GM06990 (cell line): Measurements from ENCODE around the gene SCYL1.

Experiments used
- DNase-seq: peaks from one replicate; pipeline ENCODE4 v3.0.0-alpha.2; 2011; ENCODE audit not compliant: insufficient read length; ENCODE audit errors: extremely low read depth
- H3K27me3 ChIP-seq: replicated peaks from 2 replicates; pipeline ENCODE4 v1.6.0; 2011; ENCODE audit warnings: low read length; ENCODE audit not compliant: control insufficient read depth, insufficient read depth
- H3K36me3 ChIP-seq: 2 replicates; pipeline ENCODE4 v1.5.1; 2011; ENCODE audit warnings: low read length; ENCODE audit not compliant: control insufficient read depth, insufficient read depth
- H3K4me3 ChIP-seq: replicated peaks from 2 replicates; pipeline ENCODE4 v1.5.1; 2011; ENCODE audit warnings: low read depth, mild to moderate bottlenecking, control low read depth, low read length
- CTCF ChIP-seq: IDR thresholded peaks from 2 replicates; pipeline ENCODE4 v1.5.1; 2011; ENCODE audit warnings: low read length, control low read depth, mild to moderate bottlenecking, inconsistent platforms; ENCODE audit not compliant: insufficient read depth, poor library complexity, severe bottlenecking

Gene SCYL1

GRCh38 chr11:65542738-65543390, 18.0 kb downstream of the SCYL1 start:
- Histone ChIP-seq H3K27me3 (no peaks in the 10 kb centered on the region), H3K4me3 (no peak overlapping the region), H3K36me3 (peaks cover 5% of the 10 kb centered on the region)
- no peak for DNase-seq
- TF ChIP-seq CTCF = no peak

DNA sequence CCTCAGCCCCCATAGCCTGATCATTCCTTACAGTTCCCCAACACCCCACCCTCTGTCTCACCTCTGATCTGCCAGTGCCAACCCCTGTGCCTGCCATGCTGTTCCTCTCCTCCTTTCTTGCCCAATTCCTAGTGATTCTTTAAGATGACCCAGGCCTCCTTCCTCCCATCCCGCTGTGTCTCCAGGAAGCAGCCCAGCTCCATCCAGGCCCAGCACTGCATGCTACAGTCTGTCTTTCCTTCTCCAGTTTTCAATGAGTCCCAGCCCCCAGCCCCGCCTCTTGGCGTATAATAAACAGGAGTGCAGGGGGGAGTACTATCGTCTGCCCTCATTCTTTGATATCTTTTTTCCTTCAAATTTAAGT, 21.0 kb downstream of the SCYL1 start:
- DNase-seq = no peak
- TF ChIP-seq CTCF = no peak
- Histone ChIP-seq H3K27me3 (no peaks in the 10 kb centered on the region), H3K36me3 (no peaks in the 10 kb centered on the region), H3K4me3 (peak overlapping the region; percentile 62)

GRCh38 chr11:65546217-65546958, 21.5 kb downstream of the SCYL1 start:
- peak overlapping the region; percentile 62 for H3K4me3 ChIP-seq
- peak; percentile 92 for DNase-seq
- H3K36me3 ChIP-seq = no peaks in the 10 kb centered on the region
- TF ChIP-seq CTCF = no peak
- no peaks in the 10 kb centered on the region for H3K27me3 ChIP-seq

DNA sequence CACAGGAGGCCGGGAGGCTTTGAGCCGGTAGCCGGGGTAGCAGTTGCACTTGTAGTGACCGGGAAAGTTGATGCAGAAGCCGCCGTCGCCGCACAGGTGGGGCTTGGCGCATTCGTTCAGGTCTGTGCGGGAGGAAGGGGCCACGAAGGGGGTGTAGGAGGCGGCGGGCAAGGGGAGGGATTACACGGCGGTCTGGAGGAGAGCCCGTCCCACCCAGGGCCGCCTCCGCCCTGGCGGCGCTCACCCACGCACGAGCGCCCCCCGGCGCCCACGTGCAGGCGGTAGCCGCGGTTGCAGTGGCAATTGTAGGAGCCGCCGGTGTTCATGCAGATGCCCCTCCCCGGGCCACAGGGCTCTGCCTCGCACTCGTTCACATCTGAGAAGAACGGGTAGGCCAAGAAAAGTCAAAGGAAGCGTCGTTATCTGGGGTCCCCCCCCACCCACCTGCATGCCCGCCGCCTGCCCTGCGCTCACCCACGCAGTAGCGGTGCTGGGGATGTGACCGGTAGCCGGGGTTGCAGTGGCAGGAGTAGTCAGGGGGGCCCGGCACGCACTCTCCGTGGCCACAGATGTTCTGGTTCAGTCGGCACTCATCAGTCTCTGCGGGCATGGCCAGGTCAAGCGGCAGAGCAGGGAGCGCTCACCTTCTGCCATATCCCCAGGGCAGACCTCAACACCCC, 22.7 kb downstream of the SCYL1 start:
- H3K36me3 ChIP-seq = no peaks in the 10 kb centered on the region
- no peak overlapping the region for H3K4me3 ChIP-seq
- no peaks in the 10 kb centered on the region for H3K27me3 ChIP-seq
- DNase-seq = no peak
- no peak for TF ChIP-seq CTCF

GRCh38 chr11:65548395-65548794, 23.5 kb downstream of the SCYL1 start:
- Histone ChIP-seq H3K36me3 (no peaks in the 10 kb centered on the region), H3K27me3 (no peaks in the 10 kb centered on the region), H3K4me3 (no peak overlapping the region)
- TF ChIP-seq CTCF = no peak
- no peak for DNase-seq
